SKM-1 (cell line): Measurements from ENCODE around the gene SYNPO2.
"Not testable (repeated sequence)": the region's sequence is repeated elsewhere in the genome, so short reads cannot be mapped to it uniquely, and the experiment has no call there.

Experiments
- DNase-seq: peaks from one replicate; lab custom pipeline; 2025; ENCODE audit not compliant: unreplicated experiment; lab: John Stamatoyannopoulos, UW

The SYNPO2 gene

DNA sequence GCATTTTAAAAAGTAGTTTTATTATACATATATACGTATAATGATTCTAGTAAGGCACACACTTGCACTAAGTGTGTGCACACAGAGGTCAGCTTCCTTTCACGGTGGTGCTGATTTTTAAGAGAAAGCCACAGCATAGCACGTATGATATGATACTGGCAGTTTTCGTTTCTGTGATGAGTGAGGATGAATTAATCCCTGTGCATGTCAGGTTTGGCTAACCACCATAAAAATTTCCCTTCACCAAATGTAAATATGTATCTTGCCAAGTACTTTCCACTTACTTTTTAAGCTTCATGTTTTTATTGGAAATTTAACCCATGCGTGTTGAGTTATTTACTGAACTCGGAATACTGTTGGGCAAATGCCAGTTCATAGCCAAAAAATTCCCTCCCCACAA lies 84.6 kb downstream of the SYNPO2 start:
- DNase-seq: no peak

DNA sequence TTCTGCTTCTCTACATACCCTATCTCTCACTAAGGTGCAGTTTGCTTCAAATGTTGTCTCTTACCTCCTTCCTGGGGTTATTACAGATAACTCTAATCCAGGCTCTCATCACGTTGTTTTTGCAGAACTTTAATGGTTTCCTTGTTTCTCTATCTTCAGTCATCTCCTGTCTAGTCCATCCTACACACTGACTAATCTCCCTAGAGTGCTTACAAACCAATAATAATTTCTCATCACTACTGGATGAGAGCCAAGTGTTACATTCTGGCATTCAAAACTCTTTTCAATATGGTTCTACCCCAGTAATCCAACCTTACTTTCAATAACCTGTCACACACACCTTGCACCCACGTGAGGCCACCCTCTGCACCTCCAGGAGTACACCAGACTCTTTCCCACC lies 86.1 kb downstream of the SYNPO2 start:
- DNase-seq: no peak

DNA sequence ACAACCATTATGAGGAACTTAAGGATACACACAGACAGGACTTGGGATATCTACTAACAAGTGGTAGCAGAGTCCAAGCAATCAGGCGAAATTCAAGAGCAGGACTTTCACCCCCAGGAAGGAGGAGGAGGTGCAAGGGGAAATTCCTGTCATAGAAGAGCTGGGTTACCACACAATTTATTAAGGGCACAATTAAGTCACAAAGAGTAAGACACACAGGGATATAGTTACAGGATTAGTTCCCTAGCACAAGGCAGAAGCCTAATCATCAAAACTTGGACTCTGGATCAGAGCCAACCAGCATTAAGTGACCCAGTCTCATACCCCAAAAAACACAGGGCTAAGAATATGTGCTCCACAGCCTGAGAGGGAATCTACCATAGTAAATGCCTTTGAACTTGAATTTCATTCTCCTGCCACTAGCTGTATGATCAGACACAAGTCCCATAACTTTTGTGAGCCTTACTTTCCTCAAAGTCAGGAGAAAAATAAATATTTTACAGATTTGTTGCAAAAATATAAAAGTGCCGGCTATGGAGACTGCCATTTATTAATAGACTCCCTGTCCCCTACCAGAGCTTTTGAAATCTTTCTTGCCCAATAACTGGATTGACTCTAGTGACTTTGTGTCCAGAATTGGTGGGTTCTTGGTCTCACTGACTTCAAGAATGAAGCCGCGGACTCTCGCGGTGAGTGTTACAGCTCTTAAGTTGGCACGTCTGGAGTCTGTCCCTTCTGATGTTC lies 87.0 kb downstream of the SYNPO2 start:
- no peak for DNase-seq

DNA sequence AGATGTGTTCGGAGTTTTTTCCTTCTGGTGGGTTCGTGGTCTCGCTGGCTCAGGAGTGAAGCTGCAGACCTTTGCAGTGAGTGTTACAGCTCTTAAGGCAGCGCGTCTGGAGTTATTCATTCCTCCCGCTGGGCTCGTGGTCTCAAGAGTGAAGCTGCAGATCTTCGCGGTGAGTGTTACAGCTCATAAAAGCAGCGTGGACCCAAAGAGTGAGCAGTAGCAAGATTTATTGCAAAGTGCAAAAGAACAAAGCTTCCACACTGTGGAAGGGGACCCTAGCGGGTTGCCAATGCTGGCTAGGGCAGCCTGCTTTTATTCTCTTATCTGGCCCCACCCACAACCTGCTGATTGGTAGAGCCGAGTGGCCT lies 87.5 kb downstream of the SYNPO2 start:
- DNase-seq: not testable (repeated sequence)

DNA sequence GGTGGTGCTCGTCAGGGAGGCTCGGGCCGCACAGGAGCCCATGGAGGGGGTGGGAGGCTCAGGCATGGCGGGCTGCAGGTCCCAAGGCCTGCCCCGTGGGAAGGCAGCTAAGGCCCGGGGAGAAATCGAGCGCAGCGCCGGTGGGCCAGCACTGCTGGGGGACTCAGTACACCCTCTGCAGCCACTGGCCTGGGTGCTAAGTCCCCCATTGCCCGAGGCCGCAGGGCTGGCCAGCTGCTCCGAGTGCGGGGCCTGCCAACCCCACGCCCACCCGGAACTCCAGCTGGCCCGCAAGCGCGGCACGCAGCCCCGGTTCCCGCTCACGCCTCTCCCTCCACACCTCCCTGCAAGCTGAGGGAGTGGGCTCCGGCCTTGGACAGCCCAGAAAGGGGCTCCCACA lies 88.4 kb downstream of the SYNPO2 start:
- not testable (repeated sequence) for DNase-seq

DNA sequence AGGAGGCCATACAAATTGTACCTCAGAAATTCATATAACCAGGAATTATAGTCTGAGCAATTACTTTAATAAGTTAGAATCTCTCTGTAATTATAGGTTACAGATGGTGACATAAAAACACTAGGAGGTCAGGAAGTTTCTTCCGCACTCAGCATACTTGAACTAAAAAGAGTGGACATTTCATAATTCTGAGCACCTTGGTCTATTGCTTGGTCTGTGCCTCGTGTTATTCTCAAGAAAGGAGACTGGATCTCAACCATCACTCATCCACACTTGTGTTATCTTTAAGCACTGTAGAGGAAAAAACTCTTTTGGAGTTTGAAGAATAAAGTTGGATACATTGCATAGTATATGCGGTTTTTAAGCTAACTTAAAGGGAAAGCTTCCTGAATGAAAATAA lies 91.1 kb downstream of the SYNPO2 start:
- DNase-seq: no peak

DNA sequence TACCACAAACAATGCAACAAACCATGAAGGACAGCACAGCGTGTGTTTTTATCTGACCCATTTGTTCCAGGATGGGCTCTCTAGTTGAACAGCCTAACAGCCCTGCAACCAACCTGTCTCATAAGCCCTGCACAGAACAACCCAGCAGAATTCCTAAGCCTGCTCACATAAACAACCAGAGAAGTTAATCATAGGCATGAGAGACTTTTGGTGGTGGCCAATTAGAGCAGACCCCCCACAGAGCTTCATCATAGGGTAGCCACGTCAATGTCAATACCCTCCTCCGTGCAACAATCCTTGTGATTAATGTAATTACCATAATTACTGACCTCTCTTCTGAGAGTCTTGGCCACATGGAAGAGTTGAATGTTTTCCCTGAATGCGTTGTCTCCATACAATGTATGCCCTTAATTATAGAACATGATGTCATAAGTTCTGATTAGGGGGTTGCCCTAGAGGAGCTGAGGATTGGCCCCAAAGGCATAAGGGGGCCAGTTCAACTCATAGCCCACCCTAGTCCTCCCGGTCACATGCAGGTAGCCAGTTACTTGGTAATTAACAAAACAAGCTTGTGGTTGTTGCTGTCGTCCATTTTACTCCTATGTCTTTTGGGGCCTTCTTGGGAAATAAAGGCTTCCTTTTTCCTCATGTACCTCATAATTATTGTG lies 92.7 kb downstream of the SYNPO2 start:
- DNase-seq: no peak

DNA sequence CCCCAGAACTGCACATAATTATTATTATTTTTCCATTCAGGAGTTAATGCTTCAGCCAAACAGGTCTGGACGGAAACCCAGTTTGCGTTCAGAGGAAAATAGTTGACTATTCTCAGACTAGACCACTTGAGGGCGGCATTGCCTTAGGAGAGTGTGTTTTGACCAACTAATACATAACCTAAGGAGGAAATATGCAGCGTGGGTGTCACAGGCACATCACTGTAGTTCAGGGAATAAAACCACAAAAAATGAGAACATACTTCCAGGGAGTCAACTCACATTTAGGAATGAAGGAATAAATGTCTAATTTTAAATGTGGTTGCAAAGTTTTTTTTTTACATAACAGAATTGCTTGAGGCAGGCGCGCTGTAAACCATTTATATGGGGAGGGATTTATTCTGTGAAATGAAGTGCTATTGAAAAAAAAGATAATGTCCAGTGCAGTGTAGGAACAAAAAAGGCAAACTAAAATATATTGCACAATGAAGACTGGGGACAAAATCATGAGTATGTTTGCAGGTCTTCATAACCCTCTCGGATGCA lies 93.3 kb downstream of the SYNPO2 start:
- peak; percentile 78 for DNase-seq

DNA sequence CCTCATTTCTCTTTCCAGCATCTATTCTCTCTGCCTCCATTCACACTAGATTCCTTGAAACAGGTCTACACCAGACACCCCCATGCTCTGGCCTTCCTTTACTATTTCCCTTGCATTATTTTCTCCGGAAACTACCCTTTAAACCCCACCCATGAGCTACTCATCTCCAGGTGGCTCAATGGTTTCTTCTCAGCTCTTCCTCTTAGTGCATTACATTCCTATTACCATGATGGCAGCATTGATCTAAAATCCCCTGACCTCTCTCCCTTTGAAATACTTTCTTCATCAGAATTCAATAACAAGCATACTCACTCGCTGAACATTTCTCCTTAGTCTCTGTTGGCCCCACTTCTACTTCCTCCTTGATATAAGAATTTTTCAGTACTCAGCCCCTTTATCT lies 94.6 kb downstream of the SYNPO2 start:
- DNase-seq: no peak

DNA sequence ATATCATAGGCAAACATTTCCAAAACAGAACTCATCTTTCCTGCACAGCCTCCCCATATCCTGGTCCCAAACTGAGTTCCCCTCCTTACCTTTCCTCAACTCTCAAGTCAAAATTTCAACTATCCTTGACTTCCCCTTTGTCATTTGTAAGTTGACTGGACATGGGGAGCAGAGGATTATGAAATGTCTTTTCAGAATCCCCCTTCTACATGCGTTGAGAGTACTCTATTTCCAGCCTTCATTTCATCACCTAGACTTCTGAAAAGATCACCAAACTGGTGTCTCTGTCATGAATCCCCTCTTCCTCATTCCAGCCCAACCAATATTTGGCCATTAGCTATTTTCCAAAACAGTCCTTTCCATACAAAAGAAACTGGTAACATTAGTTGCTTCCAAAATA lies 95.2 kb downstream of the SYNPO2 start:
- DNase-seq: no peak

DNA sequence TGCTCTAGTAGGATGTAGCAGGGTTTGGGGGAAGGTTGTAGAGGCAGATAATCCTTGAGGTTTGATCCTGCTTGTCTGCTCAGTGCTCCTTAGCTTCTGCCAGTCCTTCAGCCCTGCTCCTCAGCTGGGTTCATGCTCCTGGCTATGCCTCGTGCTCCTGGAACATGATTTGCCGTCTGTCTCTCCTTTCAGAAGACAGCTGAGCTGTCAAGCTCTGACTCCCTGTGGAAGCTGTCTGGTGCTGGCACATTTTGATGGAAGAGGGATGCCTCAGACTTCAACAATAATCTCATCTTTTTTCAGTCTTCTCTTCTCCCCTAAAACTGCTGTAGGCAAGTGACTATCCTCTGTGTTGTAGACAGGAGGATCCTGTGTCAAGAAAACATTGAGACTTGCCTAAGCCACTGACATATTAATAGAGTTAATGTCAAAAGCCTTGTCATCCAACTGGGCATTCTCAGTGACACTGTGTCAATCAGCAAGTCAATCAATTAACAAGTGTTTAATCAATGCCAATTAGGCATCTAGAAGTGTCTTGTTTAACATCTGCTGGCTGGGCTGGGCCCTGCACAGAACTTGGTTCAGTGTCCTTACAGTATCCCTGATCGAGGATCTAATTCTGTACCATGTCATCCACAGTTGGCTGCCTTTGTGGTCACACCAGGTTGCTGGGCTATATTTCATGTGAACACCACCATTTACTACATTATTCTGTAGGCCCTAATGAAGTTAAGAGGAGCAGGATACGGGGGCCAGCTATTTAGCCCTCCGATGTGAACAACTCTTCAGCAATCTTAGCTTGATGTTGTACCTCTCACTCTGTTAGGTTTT lies 96.7 kb downstream of the SYNPO2 start:
- no peak for DNase-seq

DNA sequence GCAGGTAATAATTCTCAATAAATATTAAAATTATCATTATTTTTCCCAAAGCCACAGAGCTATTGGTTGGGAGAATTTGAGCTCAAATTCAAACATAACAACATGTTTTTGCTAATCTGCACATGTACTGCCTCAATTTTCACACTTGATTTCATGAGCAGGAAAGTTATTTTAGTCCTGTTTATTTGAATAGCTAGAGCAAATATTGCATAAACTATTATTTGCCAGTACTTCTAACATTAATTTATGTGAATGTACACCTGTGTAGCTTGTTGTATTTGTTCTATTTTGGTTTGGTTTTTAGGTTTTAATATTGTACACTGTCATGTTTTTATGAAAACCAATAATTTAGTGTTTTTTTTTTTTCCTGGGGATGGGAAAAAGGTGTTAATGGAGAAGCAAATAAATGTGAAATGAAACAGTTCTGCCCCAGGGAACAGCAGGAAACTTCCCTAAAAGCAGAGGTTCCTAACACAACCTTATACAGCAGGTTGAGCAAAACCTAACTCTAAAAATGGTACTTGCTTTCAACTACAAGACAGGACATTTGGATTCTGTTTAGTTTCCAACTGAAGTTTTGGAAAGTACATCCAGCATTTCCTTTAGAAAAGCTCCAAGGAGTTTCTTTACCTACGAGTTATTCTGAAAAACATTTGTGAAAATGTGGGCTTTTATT lies 99.4 kb downstream of the SYNPO2 start:
- DNase-seq: no peak

DNA sequence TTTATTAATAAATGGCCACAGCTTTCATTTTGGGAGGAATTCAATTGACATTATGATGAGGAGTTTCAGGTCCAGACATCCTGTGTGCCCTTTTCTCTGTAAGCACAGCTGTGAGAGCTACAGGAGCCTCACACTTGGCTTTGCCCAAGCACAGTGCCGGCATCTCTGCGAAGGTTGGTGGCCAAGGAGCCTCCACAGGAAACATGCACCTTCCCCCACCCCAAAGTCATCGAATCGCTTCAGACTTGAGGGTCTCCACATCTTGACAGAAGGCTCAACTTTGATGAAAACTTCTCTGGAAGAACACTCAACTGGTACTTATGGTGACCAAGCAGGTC lies 100.0 kb downstream of the SYNPO2 start:
- DNase-seq: no peak

DNA sequence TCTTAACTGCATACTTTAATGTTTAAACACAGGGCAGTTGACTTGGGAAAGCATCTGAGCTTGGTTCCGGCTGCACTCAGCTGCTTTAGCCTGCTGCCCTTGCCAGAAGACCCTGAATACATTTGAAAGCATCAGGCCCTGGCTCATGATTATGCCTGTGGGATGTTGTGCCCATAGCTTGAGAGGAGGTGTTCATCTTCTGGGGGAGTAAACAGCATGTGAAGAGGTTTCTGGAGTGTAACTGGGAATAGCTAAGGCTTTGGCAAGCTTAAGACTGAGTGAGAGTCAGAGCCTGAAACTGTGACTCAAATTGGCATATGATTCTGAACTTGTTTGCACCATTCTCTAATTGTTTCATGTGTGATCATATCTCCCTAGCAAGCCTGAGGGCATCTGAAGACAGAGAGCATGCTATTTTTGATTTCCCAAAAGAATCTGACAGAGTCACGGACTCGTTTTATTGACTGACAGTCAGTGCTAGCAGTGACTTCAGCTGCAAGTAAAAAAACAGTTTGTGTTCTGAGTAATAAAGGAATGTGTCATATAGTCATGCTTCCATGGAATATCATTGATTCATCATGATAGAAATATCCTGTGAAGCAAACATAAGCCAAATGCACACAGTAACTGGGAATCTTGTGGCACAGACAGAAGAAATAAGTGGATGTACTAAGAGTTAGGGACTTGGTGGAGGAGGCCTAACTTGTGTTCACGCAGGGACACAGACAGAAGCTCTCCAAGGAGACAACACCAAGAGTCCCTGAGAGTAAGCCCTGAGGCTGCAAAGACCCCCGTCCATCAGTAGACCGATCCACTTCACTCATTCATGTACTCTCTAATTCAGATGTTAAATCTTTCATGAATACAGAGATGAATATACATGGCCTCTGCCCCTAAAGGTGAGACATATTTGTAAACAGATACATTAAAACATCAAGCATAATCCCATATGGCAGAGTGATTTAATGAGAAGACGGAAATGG lies 100.7 kb downstream of the SYNPO2 start:
- no peak for DNase-seq

DNA sequence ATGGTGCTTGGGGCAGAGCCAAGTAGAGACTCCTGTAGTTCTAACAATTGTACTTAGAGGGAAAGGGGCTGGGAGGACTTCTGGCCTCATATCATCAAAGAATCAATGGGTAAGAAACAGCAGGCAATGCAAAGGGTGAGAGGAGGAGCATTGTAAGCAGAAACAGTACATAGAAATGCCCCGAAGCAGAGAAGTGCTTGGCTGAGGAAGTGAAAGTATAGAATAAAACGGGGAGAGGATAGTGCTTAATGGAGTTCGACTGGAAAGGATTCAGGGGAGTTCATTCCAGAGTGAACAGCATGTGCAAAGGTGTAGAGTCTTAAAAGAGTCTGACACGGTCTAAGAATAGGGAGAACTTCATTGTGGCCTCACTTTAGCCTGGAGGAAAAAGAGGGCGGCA lies 103.0 kb downstream of the SYNPO2 start:
- DNase-seq: no peak

DNA sequence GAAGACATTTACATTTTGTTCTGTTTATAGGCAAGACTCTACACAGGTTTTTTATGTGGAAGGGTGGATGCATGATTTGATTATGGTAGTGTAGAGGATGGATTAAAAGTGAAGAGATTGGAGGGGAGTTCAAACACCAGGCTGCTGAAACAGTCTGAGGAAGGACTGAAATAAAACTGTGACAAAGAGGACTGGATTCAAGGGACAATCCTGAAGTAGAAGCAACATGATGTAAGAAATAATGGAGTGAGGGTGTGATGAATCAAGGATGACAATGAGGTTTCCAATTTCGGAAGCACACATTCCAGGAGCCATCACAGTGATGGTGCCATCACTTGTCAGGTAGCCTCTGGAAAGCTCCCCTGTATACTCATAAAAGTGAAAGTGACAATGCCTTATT lies 103.5 kb downstream of the SYNPO2 start:
- no peak for DNase-seq

DNA sequence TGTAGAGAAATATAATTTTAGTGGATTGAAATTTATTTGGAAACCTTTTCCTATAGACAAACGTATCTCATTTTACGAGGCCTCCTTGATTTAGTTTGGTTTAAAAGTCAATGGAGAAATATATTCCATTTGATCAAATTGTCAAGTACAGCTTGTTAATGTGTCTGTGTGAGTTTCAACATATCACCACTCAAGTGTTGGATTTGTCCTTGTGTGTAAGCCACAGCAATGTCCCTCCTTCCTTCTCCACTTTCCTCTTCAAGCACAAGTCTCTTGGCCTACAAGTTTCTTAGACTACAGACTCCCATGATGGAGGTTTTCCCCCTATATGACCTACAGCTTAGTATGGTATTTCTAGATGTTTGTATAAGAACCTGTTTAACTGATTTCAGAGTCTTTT lies 104.7 kb downstream of the SYNPO2 start:
- no peak for DNase-seq

DNA sequence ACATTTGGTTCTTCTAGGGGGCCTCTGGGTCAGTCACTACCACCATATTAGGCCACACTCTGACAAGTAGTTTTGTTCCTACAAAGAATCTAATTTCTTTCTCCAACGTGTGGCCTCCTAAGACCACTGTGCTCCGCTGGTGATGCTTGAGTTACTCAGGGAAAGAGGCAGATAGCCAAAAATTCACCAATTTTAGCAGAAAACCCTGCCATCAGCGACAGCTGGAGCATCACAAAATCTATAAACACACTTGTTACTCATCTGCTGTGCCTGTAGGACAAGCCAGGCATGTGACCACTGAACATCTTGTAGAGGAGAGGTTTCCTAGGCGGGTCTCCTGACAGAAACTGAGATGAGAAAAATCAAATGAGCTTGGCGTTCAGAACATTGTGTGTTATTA lies 105.4 kb downstream of the SYNPO2 start:
- DNase-seq: no peak

DNA sequence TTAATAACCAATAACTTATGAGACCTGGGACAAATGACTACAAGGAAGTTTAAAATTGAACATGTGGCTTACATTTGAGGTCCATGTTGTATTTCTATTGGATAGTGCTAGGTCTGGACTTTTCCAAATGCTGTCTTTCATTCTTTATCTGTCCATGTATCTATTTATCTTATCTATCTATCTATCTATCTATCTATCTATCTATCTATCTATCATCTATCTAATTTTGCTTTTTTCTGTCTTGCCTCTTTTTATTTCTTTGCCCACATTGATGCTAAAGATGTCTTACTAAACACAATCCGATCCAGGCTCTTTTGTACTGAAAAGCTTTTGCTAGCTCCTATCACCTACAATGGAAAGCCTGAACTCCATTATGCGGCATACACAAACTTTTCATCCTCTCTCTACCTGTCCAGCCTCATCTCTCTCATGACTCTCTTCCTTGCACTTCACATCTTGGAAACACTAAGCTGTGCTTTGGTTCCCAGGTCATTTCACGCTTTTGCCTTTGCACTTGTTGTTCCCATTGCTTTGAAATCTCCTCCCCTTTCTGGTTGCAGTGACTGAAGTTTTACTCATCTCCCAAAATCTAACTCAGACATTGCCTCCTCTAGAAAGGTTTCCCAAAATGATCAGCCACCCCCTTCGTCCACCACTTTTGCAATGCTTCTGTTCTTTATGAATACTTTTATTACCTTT lies 107.2 kb downstream of the SYNPO2 start:
- DNase-seq: no peak

DNA sequence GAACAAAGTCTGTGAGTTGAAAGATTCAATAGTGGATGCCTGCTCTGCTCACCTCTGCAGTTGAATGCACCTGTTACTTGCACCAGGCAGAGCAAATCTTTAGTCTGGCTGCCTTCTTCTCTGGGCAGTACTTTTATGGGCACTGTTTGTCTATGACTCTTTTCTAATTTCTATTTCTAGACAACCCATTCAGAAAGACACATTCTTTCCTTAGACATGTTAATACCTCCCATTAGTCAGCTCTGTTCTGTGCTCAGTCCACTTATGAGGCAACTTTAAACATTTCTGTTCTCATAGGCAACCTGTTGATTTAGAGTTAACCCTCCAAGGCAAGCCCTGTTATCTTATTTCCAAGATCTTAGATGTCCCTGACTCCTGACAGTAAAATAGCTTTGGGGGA lies 108.9 kb downstream of the SYNPO2 start:
- no peak for DNase-seq
